IMR-90 (cell line): ENCODE data around the gene SLC4A8.

Source experiments
- BHLHE40 ChIP-seq: fragments of 150-350 bp; IDR thresholded peaks from 2 replicates; pipeline ENCODE4 v1.6.1; 2016; ENCODE audit warnings: mild to moderate bottlenecking, low read depth, low read length
- CEBPB ChIP-seq: IDR thresholded peaks from 2 replicates; pipeline ENCODE4 v1.6.1; 2012; ENCODE audit warnings: low read depth, low read length, improper control_type of control experiment
- MAFK ChIP-seq: IDR thresholded peaks from 2 replicates; pipeline ENCODE4 v1.6.1; 2012; ENCODE audit warnings: low read depth, low read length, improper control_type of control experiment
- POLR2A ChIP-seq: IDR thresholded peaks from 2 replicates; pipeline ENCODE4 v1.6.1; 2012; ENCODE audit warnings: mild to moderate bottlenecking, low read depth, low read length
- RAD21 ChIP-seq: IDR thresholded peaks from 2 replicates; pipeline ENCODE4 v1.6.1; 2012; ENCODE audit warnings: low read length, improper control_type of control experiment
- RFX5 ChIP-seq: IDR thresholded peaks from 2 replicates; pipeline ENCODE4 v1.8.0; 2012; ENCODE audit warnings: low read depth, mild to moderate bottlenecking, low read length, moderate library complexity
- SMC3 ChIP-seq: fragments of 150-350 bp; IDR thresholded peaks from 2 replicates; pipeline ENCODE4 v1.6.1; 2016; ENCODE audit warnings: low read depth, mild to moderate bottlenecking, antibody characterized with exemption, low read length, moderate library complexity
- TF ChIP-seq, protein P1 (sequence below): conservative IDR thresholded peaks from 2 replicates; pipeline ENCODE4 v1.5.1; 2012; ENCODE audit warnings: mild to moderate bottlenecking, low read depth, low read length, improper control_type of control experiment

DNA sequence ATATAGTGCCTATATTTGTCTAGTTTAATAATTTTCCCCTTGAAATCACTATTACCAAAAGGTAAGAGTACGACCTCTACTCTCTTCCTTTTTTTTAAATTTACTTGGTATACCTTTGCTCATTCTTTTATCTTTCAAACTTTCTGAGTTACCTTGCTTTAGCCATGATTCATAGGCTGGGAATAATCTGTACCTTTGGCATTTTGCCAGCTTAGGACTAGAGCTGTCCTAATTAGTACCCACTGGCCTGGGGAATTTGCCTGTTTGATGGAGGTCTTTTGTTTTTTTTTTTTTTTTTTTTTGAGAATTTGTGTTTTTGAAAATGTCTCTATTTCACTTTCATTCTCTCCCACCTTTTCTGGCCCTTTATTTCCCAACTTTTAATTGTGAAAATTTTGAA, 8.7 kb upstream of the SLC4A8 start:
- TF ChIP-seq, protein P1, sequence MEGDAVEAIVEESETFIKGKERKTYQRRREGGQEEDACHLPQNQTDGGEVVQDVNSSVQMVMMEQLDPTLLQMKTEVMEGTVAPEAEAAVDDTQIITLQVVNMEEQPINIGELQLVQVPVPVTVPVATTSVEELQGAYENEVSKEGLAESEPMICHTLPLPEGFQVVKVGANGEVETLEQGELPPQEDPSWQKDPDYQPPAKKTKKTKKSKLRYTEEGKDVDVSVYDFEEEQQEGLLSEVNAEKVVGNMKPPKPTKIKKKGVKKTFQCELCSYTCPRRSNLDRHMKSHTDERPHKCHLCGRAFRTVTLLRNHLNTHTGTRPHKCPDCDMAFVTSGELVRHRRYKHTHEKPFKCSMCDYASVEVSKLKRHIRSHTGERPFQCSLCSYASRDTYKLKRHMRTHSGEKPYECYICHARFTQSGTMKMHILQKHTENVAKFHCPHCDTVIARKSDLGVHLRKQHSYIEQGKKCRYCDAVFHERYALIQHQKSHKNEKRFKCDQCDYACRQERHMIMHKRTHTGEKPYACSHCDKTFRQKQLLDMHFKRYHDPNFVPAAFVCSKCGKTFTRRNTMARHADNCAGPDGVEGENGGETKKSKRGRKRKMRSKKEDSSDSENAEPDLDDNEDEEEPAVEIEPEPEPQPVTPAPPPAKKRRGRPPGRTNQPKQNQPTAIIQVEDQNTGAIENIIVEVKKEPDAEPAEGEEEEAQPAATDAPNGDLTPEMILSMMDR: no peak
- no peak for TF ChIP-seq SMC3
- TF ChIP-seq CEBPB: no peak
- TF ChIP-seq RAD21: no peak
- TF ChIP-seq POLR2A: no peak
- TF ChIP-seq MAFK: no peak
- no peak for TF ChIP-seq BHLHE40
- TF ChIP-seq RFX5: no peak
